Right lobe of liver (tissue), 6 donors: Measurements from ENCODE around the gene SV2C. TPM values are rescaled to one million over a fixed set of nuclear protein-coding genes. Genes with fewer than 3 reads are reported as not detected.

Experiments used
- ATAC-seq, 4 donors: fragments of 200-7000 bp; cut with Tn5 transposase; one replicate each; pipeline ENCODE4 v1.9.1; 2020; ENCODE audit warnings: mild to moderate bottlenecking in 4 of 4, moderate library complexity in 4 of 4
- DNase-seq, 3 donors: peaks; one replicate each; pipeline ENCODE4 v3.0.0-alpha.2; 2020
- H3K27ac ChIP-seq, 3 donors: fragments of 200-600 bp; one replicate each; pipeline ENCODE4 v1.8.0; 2022
- H3K27me3 ChIP-seq, 2 donors: fragments of 200-600 bp; one replicate each; pipeline ENCODE4 v1.8.0; 2022
- H3K36me3 ChIP-seq, 4 donors: fragments of 200-600 bp; sonication (generic) in 1 of 4; one replicate each; pipeline versions ENCODE4 v1.5.1 to v1.8.0; 2017 to 2022; ENCODE audit warnings: control low read depth in 1 of 4
- H3K4me1 ChIP-seq, 4 donors: fragments of 200-600 bp; sonication (generic) in 1 of 4; one replicate each; pipeline versions ENCODE4 v1.5.1 to v1.8.0; 2017 to 2022; ENCODE audit warnings: control low read depth in 1 of 4
- H3K4me3 ChIP-seq, 3 donors: fragments of 200-600 bp; one replicate each; pipeline ENCODE4 v1.8.0; 2022
- H3K9me3 ChIP-seq, 4 donors: fragments of 200-600 bp; sonication (generic) in 1 of 4; one replicate each; pipeline versions ENCODE4 v1.5.1 to v1.8.0; 2017 to 2022; ENCODE audit warnings: control low read depth in 1 of 4
- CTCF ChIP-seq, 4 donors: fragments of 200-600 bp in 3 of 4; fragments of 450-650 bp in 1 of 4; IDR thresholded peaks; one replicate each; pipeline versions ENCODE4 v1.5.1 to v1.8.0; 2016 to 2022; ENCODE audit warnings: antibody characterized with exemption in 4 of 4, mild to moderate bottlenecking in 2 of 4
- POLR2A ChIP-seq: fragments of 450-650 bp; IDR thresholded peaks from one replicate; pipeline ENCODE4 v1.6.1; 2017; ENCODE audit warnings: antibody characterized with exemption, mild to moderate bottlenecking
- WGBS: methylation state at CpG from one replicate; pipeline ENCODE4 v1.1.6; 2018; ENCODE audit warnings: low coverage, low lambda C conversion rate; ENCODE audit not compliant: insufficient coverage; ENCODE audit errors: missing lambda C conversion rate; 5-methylcytosine and 5-hydroxymethylcytosine counted together
- intact Hi-C, 2 donors: fragments of 100-400 bp; cut with DNase I; formaldehyde crosslinking; loops; one replicate each; pipeline versions ENCODE4 v1.11.2 to v1.14.1; 2022
- total RNA-seq, 6 experiments: library from RNA; depleted of rRNA in 2 of 6; stranded (reverse); fragments of >200 nt in 2 of 6; fragmentation: NEBNext Ultra II Directional in 3 of 6; extraction: Animal tissue kit (Norgen Biotek cat#: 25700) in 3 of 6; gene quantifications; one replicate each; pipeline versions ENCODE4 v1.1.0 to v1.2.4, GENCODE V29; 2016 to 2023
- donor health status: DM: no; HTN: yes; CAD: no.
- donor health status: DM: no; HTN: no; CAD: no.
- donor health status: DM: no; HTN: no; CAD: no.
- donor health status: DM: no; HTN: yes; CAD: no.
- donor health status: DM: no; HTN: yes; CAD: no.

SV2C gene
- total RNA-seq, 6 experiments from 2014 or later: under 0.01 to 0.05 (median 0.01) TPM; not detected in 2

- ATAC-seq: no peak
- intact Hi-C loops: no loop called here
- Histone ChIP-seq H3K36me3 (no peaks in the 10 kb centered on the region), H3K27ac (no peak overlapping the region), H3K4me3 (no peak overlapping the region), H3K9me3 (no peaks in the 10 kb centered on the region), H3K4me1 (no peaks in the 10 kb centered on the region), H3K27me3 (no peaks in the 10 kb centered on the region)
- WGBS: 51% methylated on average over 5 of the region's 7 CpGs
- no peak for DNase-seq
- TF ChIP-seq CTCF (IDR thresholded peaks at IDR 0.05): no peak
- no peak for TF ChIP-seq POLR2A
These were observed 92.7 kb downstream of the SV2C start for GRCh38 chr5:76175821-76176403.

- H3K9me3 ChIP-seq: no peaks in the 10 kb centered on the region
- TF ChIP-seq POLR2A (no peak), CTCF (IDR thresholded peaks at IDR 0.05) (no peak)
- no peaks in the 10 kb centered on the region for H3K27me3 ChIP-seq
- no peak overlapping the region for H3K4me3 ChIP-seq
- H3K4me1 ChIP-seq: no peaks in the 10 kb centered on the region
- no peak for DNase-seq
- no peak overlapping the region for H3K27ac ChIP-seq
- H3K36me3 ChIP-seq: no peaks in the 10 kb centered on the region
- no peak for ATAC-seq
- intact Hi-C loops: no loop called here
These were observed 94.8 kb downstream of the SV2C start for GRCh38 chr5:76177978-76178377.

- ATAC-seq: no peak
- Histone ChIP-seq H3K9me3 (no peaks in the 10 kb centered on the region), H3K4me3 (no peak overlapping the region), H3K36me3 (no peaks in the 10 kb centered on the region), H3K4me1 (no peaks in the 10 kb centered on the region), H3K27me3 (no peaks in the 10 kb centered on the region), H3K27ac (no peak overlapping the region)
- WGBS: 44% methylated on average over 5 of the region's 5 CpGs
- TF ChIP-seq POLR2A (no peak), CTCF (IDR thresholded peaks at IDR 0.05) (no peak)
- intact Hi-C loops: no loop called here
- no peak for DNase-seq
These were observed 95.7 kb downstream of the SV2C start for GRCh38 chr5:76178913-76179312.

- DNase-seq: no peak
- no peak overlapping the region for H3K4me3 ChIP-seq
- TF ChIP-seq CTCF (IDR thresholded peaks at IDR 0.05) (no peak), POLR2A (no peak)
- no peaks in the 10 kb centered on the region for H3K36me3 ChIP-seq
- H3K9me3 ChIP-seq: no peaks in the 10 kb centered on the region
- no peaks in the 10 kb centered on the region for H3K27me3 ChIP-seq
- intact Hi-C loops: no loop called here
- ATAC-seq: peak; percentile 23 to 65 (median 34)
- WGBS: 41% methylated on average over 8 of the region's 8 CpGs
- H3K27ac ChIP-seq: no peak overlapping the region
- no peaks in the 10 kb centered on the region for H3K4me1 ChIP-seq
These were observed 97.9 kb downstream of the SV2C start for GRCh38 chr5:76180814-76181805.
